Measurements from ENCODE around the gene PRMT9. TPM values are rescaled to one million over a fixed set of nuclear protein-coding genes. Genes with fewer than 3 reads are reported as not detected.

PRMT9 gene
- total and polyA plus RNA-seq, 2 of the 4 experiments (the other 2 are of a cell fraction), result 5.0 to 14.2 TPM

DNA sequence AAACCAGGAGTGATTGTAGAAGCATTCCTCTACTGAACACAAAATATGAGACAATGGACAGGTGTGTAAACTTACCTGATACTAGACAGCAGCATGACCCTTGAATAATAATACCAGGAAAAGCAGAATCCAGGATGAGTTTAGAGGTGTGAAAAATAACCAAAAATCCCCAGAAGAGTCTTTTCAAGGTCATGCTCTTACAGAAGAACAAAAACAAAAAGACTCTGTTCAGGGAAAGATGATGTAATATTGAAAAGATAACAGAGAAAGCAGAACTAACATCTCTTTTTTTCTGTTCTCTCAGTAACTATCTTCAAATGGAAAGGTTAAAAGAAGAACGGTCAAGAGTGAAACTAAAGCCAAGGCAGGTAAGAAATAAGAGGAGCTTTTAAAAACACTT, 33.9 kb upstream of the PRMT9 start:
- H2AFZ ChIP-seq (replicated peaks; ENCODE audit: low read length, poor library complexity), result no peak overlapping the region
- H2BK5ac ChIP-seq (ENCODE audit: low read depth, low read length, poor library complexity, severe bottlenecking), result no peak overlapping the region
- no peak overlapping the region for H3K18ac ChIP-seq (ENCODE audit: low read depth, low read length)
- H2AK5ac ChIP-seq (ENCODE audit: low read depth, low read length), result no peak overlapping the region
- H3K4me3 ChIP-seq (ENCODE audit: insufficient read depth, low read depth, low read length), result no peak overlapping the region
- H3K56ac ChIP-seq (ENCODE audit: extremely low read depth, insufficient read depth, low read length), result no peak overlapping the region
- H3K36me3 ChIP-seq (ENCODE audit: control insufficient read depth, insufficient read depth, low read length), result no peaks in the 10 kb centered on the region
- H3K4ac ChIP-seq (ENCODE audit: low read depth, low read length), result no peak overlapping the region
- no peak overlapping the region for H3K27ac ChIP-seq (ENCODE audit: insufficient read depth, low read length)
- H2BK120ac ChIP-seq (ENCODE audit: low read depth, low read length), result no peak overlapping the region
- H3K4me2 ChIP-seq (ENCODE audit: low read depth, low read length), result no peak overlapping the region
- in situ Hi-C loops (cut with MboI; ENCODE audit: low sequenced_read_pairs) (no loop called here), intact Hi-C loops (cut with micrococcal nuclease) (no loop called here), dilution Hi-C loops (cut with HindIII; ENCODE audit: low sequenced_read_pairs, unreplicated experiment) (no loop called here)
- ATAC-seq (ENCODE audit: low read depth) (no peak), DNase-seq (no peak)
- no peak overlapping the region for H2BK20ac ChIP-seq (ENCODE audit: low read depth, low read length)
- H3K9me1 ChIP-seq (ENCODE audit: insufficient read depth, low read length), result no peaks in the 10 kb centered on the region
- no peak overlapping the region for H3K9ac ChIP-seq (ENCODE audit: low read depth, low read length)
- H4K5ac ChIP-seq (ENCODE audit: low read depth, low read length), result no peak overlapping the region
- H3K14ac ChIP-seq (replicated peaks; ENCODE audit: low read depth, low read length), result no peak overlapping the region
- H3K4me1 ChIP-seq (ENCODE audit: control insufficient read depth, insufficient read depth, low read length), result peaks cover 4% of the 10 kb centered on the region; the same call in 1 of the 2 replicates
- POLR2A ChIA-PET (ENCODE audit: unreplicated experiment), result no interaction called here
- no peak overlapping the region for H3K23ac ChIP-seq (ENCODE audit: low read depth, low read length)
- H4K20me1 ChIP-seq (ENCODE audit: insufficient read depth, low read length), result no peaks in the 10 kb centered on the region
- H4K8ac ChIP-seq (ENCODE audit: low read depth in 2 of 2, low read length in 2 of 2), result no peak overlapping the region
- WGBS, 2 experiments (ENCODE audit: extremely low coverage in 2 of 2, insufficient read length in 1 of 2), result no CpG with 5 or more reads among the region's 1 CpG
- no TSS peak for BruUV-seq (replicated peaks)
- CTCF ChIA-PET, result no interaction called here
- H2BK15ac ChIP-seq (ENCODE audit: low read depth, low read length), result no peak overlapping the region
- no peak overlapping the region for H4K91ac ChIP-seq (ENCODE audit: insufficient read depth, low read depth, low read length)
- H2AK9ac ChIP-seq (replicated peaks; ENCODE audit: low read depth, low read length, poor library complexity), result no peak overlapping the region
- TF ChIP-seq CEBPB (IDR thresholded peaks at IDR 0.05; ENCODE audit: low read depth, low read length) (peak; percentile 32; the same call in 1 of the 2 replicates), RCOR1 (IDR thresholded peaks at IDR 0.05; ENCODE audit: insufficient replicate concordance, low read length) (no peak)
- no peaks in the 10 kb centered on the region for H3K79me1 ChIP-seq (ENCODE audit: low read depth in 1 of 2, low read length in 2 of 2)
- no peaks in the 10 kb centered on the region for H3K27me3 ChIP-seq (ENCODE audit: control insufficient read depth, insufficient read depth, low read length)
- no peaks in the 10 kb centered on the region for H3K9me3 ChIP-seq (ENCODE audit: control insufficient read depth, insufficient read depth, low read length)

Data from IMR-90 (cell line).